ENCODE results near the gene UNC13C. TPM values are rescaled to one million over a fixed set of nuclear protein-coding genes. Genes with fewer than 3 reads are reported as not detected.

Gene UNC13C
- polyA plus RNA-seq, 1 experiment: not detected

- no peak overlapping the region for H3K4me3 ChIP-seq (ENCODE audit: low read depth, low read length)
- no peaks in the 10 kb centered on the region for H3K36me3 ChIP-seq (ENCODE audit: control insufficient read depth, insufficient read depth, low read length)
- no peaks in the 10 kb centered on the region for H3K27me3 ChIP-seq (ENCODE audit: control insufficient read depth, insufficient read depth, low read length)
- no peak for DNase-seq (ENCODE audit: low read depth)
- no peak for TF ChIP-seq CTCF (IDR thresholded peaks at IDR 0.05; ENCODE audit: insufficient read depth, low read depth, low read length)
- POLR2A ChIA-PET: no interaction called here
- CTCF ChIA-PET: no interaction called here
Observed at GRCh38 chr15:54575586-54575985, 597.3 kb downstream of the UNC13C start.

- POLR2A ChIA-PET: no interaction called here
- Histone ChIP-seq H3K36me3 (ENCODE audit: control insufficient read depth, insufficient read depth, low read length) (no peaks in the 10 kb centered on the region), H3K4me3 (ENCODE audit: low read depth, low read length) (no peak overlapping the region), H3K27me3 (ENCODE audit: control insufficient read depth, insufficient read depth, low read length) (no peaks in the 10 kb centered on the region)
- TF ChIP-seq CTCF (IDR thresholded peaks at IDR 0.05; ENCODE audit: insufficient read depth, low read depth, low read length): no peak
- CTCF ChIA-PET: no interaction called here
- DNase-seq (ENCODE audit: low read depth): no peak
Observed at GRCh38 chr15:54576298-54576935, 598.2 kb downstream of the UNC13C start.

GRCh38 chr15:54577476-54578250 lies 599.4 kb downstream of the UNC13C start:
- ChIA-PET POLR2A (no interaction called here), CTCF (no interaction called here)

GRCh38 chr15:54579855-54580254 lies 601.6 kb downstream of the UNC13C start:
- POLR2A ChIA-PET: no interaction called here

More at GRCh38 chr15:54577476-54578250, 599.4 kb downstream of the UNC13C start:
- Histone ChIP-seq H3K27me3 (ENCODE audit: control insufficient read depth, insufficient read depth, low read length) (no peaks in the 10 kb centered on the region), H3K36me3 (ENCODE audit: control insufficient read depth, insufficient read depth, low read length) (no peaks in the 10 kb centered on the region), H3K4me3 (ENCODE audit: low read depth, low read length) (no peak overlapping the region)
- DNase-seq (ENCODE audit: low read depth): no peak
- no peak for TF ChIP-seq CTCF (IDR thresholded peaks at IDR 0.05; ENCODE audit: insufficient read depth, low read depth, low read length)

More at GRCh38 chr15:54579855-54580254, 601.6 kb downstream of the UNC13C start:
- no peak overlapping the region for H3K4me3 ChIP-seq (ENCODE audit: low read depth, low read length)
- H3K36me3 ChIP-seq (ENCODE audit: control insufficient read depth, insufficient read depth, low read length): no peaks in the 10 kb centered on the region
- no peak for TF ChIP-seq CTCF (IDR thresholded peaks at IDR 0.05; ENCODE audit: insufficient read depth, low read depth, low read length)
- DNase-seq (ENCODE audit: low read depth): no peak
- no peaks in the 10 kb centered on the region for H3K27me3 ChIP-seq (ENCODE audit: control insufficient read depth, insufficient read depth, low read length)
- CTCF ChIA-PET: no interaction called here

Measured in BJ (cell line).